NCI-H69 (cell line): ENCODE measurements around the gene CFAP97D1.
"Not testable (repeated sequence)": the region's sequence is repeated elsewhere in the genome, so short reads cannot be mapped to it uniquely, and the experiment has no call there.

Experiments
- DNase-seq: peaks from one replicate; lab custom pipeline; 2025; lab: John Stamatoyannopoulos, UW

CFAP97D1 gene

DNA sequence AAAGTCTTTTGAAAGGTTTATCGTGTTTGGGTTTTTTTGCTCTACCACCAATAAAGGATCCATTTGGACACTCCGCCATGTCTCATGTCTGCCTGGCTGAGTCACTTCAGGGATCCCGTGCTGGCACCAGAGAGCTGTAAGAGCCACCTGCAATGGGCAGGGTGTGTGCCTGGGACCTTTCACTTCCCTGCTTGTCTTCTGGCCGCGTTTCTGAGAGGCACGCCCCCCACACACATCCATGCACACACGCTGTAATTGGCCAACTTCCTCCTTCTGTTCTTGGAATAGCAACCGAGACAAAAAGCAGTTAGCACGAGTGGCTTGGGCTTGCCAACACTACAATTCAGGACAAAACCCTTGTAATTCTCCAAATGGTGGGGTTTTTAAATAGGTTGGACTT is 11.9 kb upstream of the CFAP97D1 start:
- no peak for DNase-seq

DNA sequence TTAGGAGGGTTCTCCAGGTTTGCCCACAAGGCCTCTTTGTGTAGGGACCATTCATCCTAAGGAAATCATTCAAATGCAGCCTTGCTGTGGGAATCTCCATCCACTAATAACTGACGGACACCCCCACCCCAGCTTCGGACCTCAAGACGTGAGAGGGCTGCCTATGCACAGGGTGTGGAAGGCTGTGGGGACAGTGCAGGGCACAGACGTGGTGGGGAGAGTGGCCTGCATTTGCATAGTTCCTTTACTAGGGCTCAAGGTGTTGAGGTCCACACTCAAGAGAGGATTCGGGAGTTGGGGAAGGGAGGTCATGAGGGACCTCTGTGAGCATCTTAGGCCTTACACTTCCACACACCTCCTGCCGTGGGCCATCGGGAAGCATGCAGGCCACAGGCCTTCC is 11.3 kb upstream of the CFAP97D1 start:
- no peak for DNase-seq

DNA sequence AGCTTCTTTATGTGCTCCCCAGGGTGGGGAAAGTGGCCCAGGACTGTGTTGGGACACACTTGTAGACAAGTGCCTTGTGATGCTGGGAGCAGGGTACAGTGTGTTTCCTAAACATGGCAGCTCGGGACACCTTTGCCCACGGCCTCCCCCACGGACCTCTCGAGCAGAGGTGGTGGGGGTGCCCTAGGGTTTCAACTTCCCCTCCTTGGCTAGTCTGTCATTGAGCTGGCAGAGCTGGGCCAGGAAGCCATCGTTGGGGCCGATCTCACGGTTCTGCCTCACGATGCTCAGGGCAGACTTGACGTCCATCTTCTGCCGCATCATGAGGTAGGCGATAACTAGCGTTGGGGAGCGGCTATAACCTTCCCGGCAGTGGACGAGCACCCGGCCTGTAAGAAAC is 10.8 kb upstream of the CFAP97D1 start:
- no peak for DNase-seq

DNA sequence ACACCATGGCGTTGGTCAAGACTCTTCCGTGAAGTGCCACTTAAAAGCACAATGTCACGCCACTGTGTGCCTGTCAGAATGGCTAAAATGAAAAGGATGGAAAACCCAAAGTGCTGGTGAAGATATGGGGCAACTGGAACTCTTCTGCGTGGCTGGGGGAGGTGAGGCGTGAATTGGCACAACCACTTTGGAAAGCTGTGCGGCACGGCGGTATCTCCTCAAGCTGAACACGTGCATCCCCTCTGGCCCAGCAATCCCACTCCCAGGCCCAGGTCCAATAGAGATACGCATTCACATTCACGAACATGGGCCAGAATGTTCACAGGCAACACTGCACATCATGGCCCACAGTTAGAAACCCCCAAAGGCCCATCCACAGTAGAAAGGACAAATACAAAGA is 10.4 kb upstream of the CFAP97D1 start:
- no peak for DNase-seq

DNA sequence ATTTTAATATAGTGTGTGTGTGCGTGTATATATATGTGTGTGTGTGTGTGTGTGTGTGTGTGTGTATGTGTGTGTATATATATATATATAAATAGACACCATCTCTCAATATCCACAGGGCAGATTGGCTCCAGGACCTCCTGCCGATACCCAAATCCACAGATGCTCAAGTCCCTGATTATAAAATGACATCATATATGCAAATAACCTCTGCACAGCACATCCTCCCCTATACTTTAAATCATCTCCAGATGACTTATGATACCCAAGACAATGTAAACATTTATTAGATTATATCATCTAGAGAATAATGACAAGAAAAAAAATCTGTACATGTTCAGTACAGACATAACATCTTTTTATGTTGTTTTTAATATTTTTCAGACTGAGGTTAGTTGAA is 9.3 kb upstream of the CFAP97D1 start:
- DNase-seq: peak; percentile 22

DNA sequence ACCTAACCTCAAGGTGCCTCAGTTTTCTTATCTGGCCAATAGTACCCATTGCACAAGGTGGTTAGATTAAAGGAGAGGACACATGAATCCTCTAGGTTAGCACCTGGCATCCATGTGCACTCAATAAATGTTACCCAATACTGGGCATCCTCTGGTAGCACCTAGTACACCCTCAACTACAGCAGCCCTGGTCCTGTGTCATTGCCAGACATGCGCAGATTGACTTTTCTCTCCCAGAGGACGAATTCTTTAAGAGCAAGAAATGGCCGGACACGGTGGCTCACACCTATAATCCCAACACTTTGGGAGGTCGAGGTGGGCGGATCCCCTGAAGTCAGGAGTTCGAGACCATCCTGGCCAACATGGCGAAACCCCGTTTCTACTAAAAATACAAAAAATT is 8.8 kb upstream of the CFAP97D1 start:
- no peak for DNase-seq

DNA sequence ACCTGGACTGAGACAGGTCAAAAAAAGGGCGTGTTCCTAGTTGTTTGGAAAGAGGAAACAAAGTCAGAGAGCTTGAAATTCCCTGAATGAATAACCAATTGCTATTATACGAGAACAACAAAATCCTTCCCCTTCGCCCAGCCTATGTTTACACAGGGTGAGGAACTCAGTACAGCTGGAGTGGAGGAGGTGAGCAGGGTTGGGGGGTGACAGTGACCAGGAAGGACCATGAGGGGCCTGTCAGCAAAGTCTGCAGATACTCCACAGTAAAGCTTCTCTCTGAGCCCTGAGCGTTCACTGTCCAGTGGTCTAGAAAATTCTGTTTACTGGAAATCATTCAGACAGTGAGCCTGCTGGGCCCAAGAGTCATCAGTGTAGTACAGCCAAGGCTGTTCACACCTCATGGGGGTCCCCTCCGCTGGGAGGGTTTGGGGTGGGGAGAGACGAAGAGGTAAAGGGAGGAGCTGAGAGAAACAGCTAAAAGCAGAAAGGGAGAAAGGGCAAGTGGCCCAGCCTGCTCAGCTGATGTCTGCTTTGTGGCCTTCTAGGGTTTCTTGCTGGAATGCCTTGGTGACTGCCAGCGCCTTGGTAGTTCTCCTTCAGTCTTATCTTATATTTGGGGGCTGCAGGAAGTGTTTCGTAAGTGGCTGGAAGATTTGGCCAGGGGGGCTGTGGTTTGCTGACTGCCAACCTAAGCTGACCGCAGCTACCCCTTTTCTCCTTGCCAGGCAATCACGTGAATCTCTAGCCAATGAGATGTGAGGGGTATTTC is 7.2 kb upstream of the CFAP97D1 start:
- DNase-seq: no peak

DNA sequence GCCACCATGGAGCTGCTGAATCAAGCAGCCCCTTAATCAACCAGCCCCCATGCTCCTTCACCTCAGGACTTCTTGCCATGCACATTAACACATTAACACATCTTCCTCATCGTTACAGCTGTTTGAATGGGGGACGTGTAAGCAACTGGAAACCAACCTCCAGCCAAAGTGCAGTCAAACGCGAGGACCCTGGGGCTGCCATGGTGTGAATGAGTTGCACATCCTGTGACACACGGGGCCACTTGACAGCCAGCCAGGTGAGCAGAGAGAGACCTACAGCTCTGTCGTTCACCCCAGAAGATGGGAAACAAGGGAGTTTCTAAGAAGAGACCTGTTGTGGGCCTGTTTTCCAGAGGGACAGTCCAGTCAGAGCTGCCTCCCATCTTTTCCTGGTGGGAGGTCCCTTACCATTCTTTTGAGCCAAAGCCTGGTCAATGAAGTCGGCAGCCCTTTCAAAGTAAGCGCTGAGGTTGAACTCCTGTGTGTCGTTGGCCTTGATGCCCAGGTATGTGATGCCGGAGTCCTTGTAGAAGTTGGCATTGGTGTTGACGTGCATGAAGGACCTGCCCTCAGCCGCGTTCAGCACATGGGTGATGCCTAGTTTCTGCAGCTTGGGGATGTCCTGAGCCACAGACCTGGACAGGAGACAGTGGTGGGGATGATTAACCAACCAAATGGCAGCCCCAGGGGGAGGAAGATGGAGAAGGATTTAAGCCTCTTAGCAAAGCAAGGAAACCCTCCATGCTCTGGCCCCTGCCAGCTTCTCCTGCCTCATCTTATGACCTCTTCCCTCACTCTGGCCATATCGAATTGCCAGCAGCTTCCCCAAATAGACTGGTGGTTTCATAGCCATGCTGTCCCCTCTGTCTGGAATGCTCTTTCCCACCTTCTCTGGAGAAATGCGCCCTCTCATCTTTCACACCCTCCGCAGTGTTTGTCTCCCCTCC is 5.7 kb upstream of the CFAP97D1 start:
- no peak for DNase-seq

DNA sequence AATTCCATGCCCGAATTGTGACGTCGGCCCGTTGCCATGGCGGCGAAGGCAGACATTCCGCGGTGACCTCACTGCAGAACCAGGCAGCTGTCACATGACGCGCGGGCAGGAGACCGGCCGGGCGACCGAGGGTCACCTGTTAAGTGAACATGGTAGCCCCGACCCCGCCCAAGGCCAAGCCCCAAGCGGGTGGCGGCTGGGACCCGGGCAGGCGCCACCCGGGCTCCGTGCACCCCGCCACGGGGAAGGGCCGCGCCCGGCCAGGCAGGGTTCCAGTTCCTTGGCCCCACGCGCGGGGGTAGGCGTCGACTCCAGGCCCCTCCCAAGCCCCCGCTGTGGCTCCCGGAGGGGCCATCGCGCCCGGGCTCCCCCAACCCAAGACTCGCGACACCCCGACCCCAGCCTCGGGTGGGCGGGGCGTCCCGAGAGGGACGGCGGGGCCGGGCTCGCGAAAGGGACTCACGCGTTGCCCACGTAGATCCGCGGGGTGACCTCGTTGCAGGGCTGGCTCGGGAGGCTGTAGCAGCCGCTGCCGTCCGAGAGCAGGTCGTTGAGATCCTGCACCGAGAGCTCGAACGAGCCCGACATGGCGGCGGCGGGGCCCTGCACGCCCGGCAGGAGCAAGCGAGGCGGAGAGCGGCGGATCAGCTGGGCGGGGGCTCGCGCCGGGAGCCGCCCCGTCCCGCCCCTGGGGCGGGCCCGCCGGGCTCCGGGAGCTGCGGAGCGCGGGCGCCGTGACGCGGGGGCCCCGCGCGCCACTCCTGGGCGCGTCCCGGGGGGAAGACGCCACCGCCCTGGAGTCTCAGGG is 1.7 kb upstream of the CFAP97D1 start, which contains the start of gene DUSP3:
Gene DUSP3, minus strand, starts transcription at position 641 of the 808 bp plus-strand sequence. Its CDS starts 53 bp downstream, at position 588.
- peak; percentile 80 for DNase-seq

DNA sequence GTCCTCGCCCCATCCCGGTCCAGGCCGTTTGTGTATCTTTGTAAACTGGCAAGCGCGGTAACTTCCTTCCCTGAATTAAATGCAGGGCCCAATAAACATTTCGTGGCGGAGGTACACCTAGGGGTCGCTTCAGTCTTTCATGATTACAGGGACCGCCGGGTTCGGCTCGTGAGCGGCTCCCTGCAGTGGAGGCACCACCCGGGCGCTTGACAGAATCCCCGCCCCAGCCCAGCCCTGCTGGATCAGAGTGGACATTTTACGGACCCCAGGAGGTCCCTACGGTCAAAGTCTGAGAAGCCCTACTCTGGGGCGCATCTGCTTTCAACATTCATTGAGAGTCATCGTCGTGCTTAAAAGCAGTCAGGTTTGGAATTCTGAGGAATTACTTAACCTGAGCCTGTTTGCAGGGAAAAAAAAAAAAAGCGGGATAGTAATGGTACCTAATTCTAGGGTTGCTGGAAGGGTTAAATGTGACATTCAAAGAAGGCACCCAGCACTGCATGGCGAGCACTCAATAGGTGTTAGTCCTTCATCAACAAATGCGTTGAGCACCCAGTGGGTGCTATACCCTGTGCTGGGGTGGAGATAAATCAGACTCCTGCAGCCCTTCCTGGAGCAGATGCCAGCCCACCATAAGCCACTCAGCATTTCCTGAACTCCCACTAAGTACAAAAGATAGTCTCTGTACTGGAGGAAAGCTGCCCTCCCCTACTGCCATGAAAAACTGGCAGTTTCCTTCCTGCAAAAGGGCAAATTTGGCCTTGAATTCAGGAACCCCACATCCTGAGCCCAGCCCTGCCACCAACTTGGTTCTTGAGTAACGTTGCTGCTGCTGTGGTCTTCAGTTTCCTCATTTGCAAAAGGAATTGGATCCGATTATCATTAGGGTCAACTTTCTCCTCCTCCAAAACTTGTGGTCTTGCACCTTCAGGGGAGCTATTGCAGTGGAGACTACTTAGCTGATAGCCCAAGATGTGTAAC is 800 bp upstream of the CFAP97D1 start:
- no peak for DNase-seq

DNA sequence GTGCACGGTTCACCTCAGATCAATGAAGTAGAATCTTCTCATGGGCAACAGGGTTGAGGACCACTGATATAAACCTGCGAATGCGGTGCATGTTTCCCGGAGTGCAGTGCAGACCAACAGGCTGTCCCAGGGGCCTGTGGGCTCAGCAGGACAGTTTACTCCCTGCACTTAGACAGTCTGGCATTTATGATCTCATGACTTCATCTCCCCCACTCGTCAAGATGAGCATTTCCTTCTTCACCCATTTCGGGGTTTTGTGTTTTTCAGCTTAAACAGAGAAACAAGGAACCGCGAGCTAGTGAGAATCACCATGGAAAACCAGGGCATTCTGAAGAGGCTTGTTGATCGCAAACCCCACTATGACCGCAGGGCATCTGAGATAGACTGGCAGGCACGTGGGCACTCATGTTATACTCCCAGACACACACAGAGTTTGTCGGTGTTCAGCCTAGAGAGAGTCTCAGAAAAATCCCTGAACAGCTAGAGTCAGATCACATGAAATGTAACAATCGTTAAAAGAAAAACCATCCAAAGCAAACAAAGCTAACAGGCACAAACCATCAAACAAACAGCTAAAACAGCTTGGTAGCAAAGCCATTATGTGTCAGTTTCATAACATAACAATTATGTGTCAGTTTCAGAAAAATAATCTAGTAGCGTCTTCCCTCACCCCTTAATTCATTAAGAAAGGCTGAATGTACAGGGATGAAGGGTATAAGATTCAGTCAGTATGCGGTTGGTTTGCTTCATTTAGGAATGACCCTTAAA is 2.9 kb downstream of the CFAP97D1 start:
- no peak for DNase-seq

DNA sequence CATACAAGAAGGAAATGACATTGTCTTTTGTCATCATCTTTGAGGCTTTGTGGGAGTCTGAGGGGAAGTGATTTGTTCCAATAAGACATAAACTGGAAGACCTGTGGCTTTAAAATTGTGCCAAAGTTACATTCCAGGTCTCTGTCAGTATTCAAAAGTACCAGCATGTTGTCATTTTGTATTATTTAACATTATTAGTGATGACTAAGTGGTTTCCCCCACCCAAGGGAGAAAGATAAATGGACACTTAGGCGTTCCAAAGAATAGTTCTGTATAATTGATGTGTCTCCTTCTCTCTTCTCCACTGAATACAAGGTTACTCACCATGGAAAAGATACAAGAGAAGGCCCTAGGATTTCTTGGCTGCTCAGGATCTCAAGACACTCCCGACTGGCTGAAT is 3.8 kb downstream of the CFAP97D1 start:
- no peak for DNase-seq

DNA sequence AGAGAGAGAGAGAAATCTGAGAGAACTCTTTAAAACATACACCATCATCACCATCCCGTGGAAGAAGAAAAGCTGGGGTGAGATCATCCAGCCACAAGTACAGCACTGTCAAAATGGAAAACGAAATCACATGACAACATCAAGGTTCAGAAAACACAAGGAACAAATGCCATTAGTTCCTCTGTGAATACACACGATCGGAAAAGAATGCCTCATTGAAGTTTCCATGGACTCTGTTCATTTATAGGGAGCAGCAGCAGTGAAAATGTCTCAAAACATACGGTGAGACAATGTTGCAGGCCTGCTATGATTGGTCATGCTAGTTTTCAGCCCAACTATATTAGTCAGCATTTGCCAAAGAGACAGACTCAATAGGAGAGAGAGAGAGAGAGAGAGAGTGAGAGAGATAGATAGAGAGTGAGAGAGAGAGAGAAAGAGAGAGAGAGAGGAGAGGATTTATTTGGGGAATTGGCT is 4.4 kb downstream of the CFAP97D1 start:
- DNase-seq: no peak

DNA sequence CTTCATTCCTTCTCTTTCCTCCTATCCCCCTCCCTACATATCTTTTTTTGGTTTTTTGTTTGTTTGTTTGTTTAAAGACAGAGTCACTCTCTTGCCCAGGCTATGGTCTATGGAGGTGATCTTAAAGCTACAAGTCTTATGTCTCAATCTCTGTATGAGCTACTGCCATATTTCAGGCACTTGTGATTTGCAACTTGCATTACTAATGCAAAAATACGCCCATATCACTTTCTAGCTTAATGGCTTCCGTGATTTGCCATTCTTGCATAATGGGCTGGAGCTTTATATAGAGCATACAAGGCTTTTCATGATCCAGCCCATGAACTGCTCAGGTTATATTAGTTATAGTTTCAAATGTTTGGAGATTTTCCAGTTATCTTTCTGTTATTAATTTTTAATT is 7.5 kb downstream of the CFAP97D1 start:
- no peak for DNase-seq

DNA sequence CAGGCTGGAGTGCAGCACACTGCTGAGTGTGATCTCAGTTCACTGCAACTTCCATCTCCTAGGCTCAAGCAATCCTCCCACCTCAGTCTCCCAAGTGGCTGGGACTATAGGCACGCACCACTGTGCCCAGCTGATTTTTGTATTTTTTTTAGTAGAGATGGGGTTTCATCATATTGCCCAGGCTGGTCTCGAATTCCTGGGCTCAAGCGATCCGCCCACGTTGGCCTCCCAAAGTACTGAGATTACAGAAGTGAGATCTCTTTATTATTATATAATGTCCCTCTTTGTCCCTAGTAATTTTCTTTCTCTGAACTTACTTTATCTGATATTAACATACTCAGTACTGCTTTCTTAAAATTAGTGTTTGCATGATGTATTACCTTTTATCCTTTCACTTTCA is 8.3 kb downstream of the CFAP97D1 start:
- no peak for DNase-seq

DNA sequence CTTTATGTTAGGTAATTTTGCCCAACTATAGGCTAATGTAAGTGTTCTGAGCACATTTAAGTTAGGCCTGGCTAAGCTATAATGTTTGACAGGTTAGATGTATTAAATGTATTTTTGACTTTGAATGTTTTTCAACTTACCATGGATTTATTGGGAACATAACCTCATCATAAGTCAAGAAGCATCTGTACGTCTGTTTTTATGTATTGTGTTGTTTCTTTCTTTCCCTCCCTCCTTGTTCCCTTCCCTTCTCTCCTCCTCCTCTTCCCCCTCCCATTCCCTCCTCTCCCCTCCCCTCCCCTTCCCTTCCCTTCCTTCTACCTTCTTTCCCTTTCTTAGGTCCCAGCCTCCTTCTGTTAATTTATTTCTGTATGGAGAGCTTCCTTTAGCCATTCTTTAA is 9.2 kb downstream of the CFAP97D1 start:
- DNase-seq: no peak

DNA sequence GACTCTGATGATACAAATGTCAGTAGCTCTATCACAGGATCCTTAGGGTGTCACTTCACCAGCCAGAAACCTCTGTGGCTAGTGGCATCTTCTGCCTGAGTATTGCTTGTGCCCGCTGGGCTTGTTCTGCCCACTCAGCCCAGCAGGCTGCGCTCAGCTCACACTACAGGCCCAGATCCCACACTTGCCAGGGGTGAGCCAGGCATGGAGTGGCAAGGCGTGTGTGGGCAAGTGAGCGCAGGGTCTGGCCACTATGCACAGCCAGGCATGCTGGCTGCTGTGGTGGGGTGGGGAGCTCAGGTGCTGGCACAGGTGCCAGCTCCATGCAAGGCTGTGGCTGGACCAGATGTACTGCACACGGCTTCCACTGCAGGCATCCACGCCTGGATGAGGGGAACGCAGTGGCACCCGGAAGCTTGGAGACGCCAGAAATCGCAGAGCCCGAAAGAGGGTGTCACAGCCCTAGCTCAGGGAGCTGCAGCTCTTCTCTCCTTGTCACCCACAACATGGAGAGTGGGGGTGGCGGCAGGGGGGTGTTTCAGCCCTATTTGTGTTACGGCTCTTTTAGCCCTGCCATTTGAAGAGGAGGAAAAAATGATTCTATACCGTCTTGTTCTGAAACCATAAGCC is 10.2 kb downstream of the CFAP97D1 start:
- DNase-seq: peak; percentile 46

DNA sequence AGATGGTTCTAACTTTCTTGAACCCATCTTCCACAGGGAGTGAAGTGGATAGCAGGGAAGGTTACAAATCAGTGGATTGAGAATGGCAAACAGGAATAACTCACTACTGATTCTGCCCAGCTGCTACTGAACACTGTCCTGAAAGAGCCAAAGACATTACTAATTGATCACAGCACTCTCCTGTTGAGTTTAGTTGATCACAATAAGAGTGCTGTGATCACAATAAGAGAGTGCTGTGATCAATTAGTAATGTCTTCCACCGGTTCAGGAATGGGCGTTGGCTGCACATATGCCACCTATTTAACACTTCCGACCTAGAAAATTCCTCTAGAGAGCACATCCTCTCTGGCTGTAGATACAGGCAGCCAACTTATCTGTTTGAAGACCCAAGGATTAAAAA is 11.4 kb downstream of the CFAP97D1 start:
- DNase-seq: peak; percentile 29

DNA sequence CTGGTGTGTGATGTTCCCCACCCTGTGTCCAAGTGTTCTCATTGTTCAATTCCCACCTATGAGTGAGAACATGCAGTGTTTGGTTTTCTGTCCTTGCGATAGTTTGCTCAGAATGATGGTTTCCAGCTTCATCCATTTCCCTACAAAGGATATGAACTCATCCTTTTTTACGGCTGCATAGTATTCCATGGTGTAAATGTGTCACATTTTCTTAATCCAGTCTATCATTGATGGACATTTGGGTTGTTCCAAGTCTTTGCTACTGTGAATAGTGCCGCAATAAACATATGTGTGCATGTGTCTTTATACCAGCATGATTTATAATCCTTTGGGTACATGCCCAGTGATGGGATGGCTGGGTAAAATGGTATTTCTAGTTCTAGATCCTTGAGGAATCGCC is 12.4 kb downstream of the CFAP97D1 start:
- not testable (repeated sequence) for DNase-seq

DNA sequence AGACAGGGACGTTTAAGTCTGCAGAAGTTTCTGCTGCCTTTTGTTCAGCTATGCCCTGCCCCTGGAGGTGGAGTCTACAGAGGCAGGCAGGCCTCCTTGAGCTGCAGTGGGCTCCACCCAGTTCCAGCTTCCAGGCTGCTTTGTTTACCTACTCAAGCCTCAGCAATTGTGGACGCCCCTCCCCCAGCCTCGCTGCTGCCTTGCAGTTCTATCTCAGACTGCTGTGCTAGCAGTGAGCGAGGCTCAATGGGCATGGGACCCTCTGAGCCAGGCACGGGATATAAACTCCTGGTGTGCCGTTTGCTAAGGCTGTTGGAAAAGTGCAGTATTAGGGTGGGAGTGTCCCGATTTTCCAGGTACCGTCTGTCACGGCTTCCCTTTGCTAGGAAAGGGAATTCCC is 17.8 kb downstream of the CFAP97D1 start:
- DNase-seq: not testable (repeated sequence)
